ENCODE data around the gene FAM200C.

Gene FAM200C

GRCh38 chr5:160419458-160420330, 19.8 kb upstream of the FAM200C start:
- DNase-seq (ENCODE audit: low read depth): no peak

DNA sequence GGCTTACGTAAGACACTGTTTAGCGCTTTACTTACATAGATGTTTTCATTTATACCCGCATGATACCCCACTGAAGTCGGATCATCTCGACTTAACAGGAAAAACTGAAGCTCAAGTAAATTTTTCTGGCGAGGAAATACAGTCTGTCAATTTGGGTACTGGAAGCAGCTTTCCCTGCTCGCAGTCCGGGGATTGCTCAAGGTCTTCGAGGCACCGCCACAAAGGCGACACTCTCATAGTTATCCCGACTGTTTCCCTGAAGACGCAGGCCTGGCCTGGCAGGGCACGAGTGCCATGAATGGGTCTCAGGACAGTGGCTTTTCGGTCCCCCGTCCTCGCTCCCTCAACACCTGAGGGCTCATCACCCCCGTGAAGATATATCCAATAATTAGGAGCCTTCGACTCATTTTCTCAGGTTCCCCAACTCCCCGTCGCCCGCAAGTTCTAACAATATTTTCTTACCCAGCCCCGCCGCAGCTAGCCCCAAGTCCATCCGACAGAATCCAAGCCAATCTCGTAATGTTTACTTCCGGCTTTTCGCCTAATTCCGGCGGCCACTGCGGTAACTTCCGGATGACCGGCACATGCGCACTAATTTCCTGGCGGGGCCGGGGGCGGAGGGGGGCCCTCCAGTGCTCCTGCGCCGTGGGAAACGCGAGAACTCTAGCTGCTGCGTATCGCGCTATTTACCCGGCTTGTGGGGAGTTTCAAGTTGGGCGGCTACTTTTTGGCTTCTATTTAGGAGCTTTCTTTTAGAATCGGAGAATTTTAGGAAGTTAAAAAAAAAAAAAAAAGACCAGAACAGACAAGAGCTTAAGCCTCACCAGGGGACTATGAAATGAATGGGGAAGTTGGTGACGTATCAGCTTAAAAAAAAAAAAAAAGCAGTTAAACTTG, 19.0 kb upstream of the FAM200C start, which contains the start of gene SLU7:
TSS of gene SLU7 (minus strand) at position 521 of the 897 bp plus-strand sequence. CDS start 3,787 bp downstream, outside the sequence.
- peak; percentile 88 for DNase-seq (ENCODE audit: low read depth)

GRCh38 chr5:160398806-160399205, 1.0 kb downstream of the FAM200C start:
- DNase-seq (ENCODE audit: low read depth): no peak

DNA sequence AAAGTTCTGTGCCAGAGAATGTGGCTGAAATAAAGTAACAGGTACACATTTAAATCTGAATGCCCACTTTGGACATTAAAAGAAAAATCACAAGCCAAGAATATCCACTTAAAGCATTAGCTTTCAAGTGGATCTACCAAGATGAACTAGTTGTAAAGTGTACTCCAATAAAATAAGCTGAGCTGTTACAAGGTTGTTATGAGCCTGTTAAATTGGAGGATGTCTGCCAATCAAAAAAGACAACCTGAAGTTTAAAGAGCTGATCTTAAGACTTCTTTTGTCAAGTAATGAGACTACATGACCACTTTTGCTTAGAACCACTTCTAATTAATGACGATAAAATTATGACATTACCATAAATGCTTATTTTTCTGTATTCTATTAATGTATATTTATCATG, 2.4 kb downstream of the FAM200C start:
- DNase-seq (ENCODE audit: low read depth): no peak

- DNase-seq (ENCODE audit: low read depth): no peak
Observed at GRCh38 chr5:160395111-160395510, 4.7 kb downstream of the FAM200C start.

DNA sequence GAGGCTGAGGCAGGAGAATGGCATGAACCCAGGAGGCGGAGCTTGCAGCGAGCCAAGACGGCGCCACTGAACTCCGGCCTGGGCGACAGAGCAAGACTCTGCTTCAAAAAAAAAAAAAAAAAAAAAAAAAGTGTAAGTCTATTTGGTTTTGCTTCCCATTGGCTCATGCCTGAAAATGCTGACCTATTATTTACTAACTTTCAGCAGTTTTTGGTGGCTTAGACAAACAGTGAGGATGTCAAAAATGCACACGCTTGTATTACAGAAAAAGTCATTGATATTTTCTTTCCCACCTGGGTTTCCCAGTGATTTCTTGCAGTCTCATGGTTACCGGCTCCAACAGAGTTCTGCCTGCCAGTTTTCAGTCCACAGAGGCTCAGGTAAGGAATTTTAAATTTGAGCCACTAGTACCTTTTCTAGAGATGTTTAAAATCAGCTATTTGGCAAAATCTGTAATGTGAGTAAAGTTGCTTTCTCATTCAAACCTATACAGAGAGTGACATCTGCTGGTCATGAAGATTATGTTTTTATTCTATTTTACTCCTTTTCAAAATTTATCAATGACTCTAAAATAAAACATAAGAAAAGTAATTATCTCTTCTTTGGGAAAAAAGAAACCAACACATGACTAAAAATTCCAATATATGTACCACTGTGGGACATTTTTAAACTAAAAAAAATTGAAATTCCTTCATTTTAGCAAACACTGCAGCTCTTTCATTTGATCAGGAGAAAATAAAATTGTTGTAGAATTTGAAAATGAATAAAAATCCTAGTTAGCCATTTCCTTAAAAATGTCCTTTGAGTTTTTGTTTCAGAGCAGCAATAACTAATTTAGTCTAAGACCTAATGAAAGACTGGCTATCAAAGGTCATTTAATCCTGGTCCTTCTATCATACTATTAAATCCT, 8.8 kb downstream of the FAM200C start:
- no peak for DNase-seq (ENCODE audit: low read depth)

- no peak for DNase-seq (ENCODE audit: low read depth)
Observed at GRCh38 chr5:160387445-160387844, 12.4 kb downstream of the FAM200C start.

GRCh38 chr5:160385496-160385895, 14.4 kb downstream of the FAM200C start:
- DNase-seq (ENCODE audit: low read depth): no peak

GRCh38 chr5:160384681-160385080, 15.2 kb downstream of the FAM200C start:
- DNase-seq (ENCODE audit: low read depth): no peak

DNA sequence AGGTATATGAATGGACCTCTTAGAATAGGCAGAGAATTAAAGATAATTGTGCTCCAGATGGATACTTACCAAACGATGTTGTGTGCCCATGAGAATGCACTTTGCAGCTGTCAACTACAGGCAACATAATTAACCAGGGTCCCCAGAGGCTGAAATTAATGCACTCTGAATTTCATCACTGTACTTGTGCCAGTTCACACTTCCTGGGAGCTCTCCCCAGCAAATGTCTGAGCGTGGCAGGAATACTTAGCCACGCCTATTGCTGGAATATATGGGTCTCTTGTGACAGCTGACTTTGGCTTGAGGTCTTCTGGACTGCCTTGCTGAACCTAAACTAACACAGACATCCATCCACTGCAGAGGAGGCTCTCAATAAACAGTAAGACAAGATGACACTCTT, 17.5 kb downstream of the FAM200C start:
- DNase-seq (ENCODE audit: low read depth): no peak

- no peak for DNase-seq (ENCODE audit: low read depth)
Observed at GRCh38 chr5:160380041-160380440, 19.8 kb downstream of the FAM200C start.

GRCh38 chr5:160379511-160379910, 20.3 kb downstream of the FAM200C start:
- no peak for DNase-seq (ENCODE audit: low read depth)

GRCh38 chr5:160378330-160378729, 21.5 kb downstream of the FAM200C start:
- DNase-seq (ENCODE audit: low read depth): no peak

- DNase-seq (ENCODE audit: low read depth): no peak
Observed at GRCh38 chr5:160377651-160378050, 22.2 kb downstream of the FAM200C start.

GRCh38 chr5:160376416-160376815, 23.4 kb downstream of the FAM200C start:
- DNase-seq (ENCODE audit: low read depth): no peak

GRCh38 chr5:160375701-160376100, 24.2 kb downstream of the FAM200C start:
- no peak for DNase-seq (ENCODE audit: low read depth)

DNA sequence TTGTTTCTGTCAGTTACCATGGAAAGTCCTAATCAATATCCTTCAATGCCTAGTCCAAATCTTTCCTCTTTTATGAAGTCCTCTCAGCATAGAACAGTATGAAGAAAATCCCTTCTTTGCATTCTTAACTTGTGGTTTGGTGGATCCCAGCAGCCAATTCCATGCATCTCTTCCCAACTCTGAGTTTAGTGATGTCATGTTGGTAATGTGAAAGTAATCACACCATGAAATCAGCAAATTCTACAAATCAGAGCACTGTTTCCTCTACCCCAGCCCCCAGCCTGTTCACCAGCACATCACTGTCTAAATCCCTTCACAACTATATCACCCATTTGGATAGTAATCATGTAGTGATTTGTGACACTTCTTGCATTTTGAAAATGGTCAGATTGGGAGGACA, 24.7 kb downstream of the FAM200C start:
- no peak for DNase-seq (ENCODE audit: low read depth)

DNA sequence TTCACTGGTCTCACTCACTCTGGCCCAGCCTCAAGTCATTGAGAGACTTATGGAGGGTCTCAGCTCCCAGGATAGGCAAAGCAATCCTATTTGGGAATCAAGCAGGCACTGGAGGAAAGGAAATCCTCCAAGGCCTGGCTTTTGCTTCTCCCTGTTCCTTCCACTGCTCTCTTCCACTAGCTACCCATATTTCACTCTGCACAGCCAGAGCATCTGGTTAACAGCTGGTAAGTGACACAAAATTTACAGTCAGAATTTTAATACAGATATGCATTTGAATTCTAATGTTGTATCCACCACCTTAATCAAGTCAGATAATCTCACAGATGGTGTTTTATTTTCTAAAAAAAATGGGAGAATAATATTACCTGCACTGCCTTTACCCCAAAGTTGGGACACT, 28.6 kb downstream of the FAM200C start:
- no peak for DNase-seq (ENCODE audit: low read depth)

DNA sequence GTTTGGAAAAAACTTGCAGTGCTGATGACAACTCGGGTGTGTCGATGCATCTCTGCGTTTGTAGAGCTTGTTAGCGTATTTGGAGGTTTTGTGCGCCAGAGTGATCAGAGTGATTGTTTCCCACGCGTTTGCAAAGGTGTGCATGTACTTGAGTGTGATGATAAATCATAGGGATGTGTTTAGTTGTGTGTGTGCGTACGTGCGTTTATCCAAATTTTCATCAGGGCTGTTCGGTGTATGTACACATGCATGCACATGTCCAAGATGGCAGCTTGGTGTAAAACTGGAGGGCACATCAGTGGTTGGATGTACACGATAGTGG, 29.2 kb downstream of the FAM200C start:
- no peak for DNase-seq (ENCODE audit: low read depth)

DNA sequence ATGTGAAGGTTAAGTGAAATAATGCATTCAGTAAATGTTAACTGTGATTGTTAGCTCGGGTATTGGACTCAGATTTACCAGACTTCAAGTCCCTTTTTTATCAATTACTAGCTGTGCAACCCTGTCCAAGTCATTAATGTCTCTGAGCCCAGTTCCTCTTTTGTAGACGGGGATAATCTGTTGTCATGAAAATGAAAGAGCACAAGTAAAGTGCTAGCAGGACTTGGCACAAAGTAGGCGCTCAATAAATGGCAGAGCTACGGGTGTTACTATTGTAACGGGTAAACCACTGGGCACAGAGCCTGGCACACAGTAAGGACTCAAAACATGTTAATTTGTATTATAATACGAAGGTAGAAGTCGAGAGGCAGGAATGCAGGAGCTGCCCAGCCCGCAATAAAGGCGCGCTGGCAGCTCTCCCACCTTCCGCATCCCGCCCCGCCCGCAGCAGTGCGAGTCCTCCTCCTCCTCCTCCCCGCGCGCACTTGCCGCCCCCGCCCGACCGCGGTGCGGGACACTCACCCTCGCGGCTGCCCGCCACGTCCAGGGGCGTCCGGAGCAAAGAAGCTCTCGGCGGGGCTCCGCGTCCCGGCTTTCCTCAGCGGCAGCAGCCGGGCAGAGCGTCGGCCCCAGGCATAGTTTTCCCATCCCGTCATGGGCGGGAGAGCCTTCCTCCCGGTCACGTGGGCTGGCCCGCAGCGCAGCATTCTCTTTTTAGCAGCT, 29.7 kb downstream of the FAM200C start, which contains the start of gene C1QTNF2:
TSS of gene C1QTNF2 (minus strand) at position 637 of the 723 bp plus-strand sequence. CDS start 15,615 bp downstream, outside the sequence.
- no peak for DNase-seq (ENCODE audit: low read depth)

DNA sequence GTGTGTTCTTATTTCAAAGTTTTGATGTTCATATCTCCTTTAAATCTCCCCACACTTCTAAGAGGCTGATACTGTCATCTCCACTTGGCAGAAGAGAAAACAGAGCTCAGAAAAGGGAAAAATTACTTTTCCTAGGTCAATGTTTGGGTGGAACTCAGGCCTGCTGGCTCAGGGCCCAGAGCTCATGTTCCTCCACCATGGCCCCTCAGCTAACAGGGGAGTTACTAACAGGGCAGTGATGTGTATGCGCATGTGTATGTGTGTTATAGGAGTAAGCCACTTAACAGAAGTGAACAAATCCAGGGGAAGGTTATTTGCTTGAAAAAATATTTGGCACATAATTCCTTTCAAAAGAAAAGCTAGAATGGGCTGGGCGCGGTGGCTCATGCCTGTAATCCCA, 32.0 kb downstream of the FAM200C start:
- DNase-seq (ENCODE audit: low read depth): no peak
